Measurements from ENCODE around the gene TMOD2.

Gene TMOD2

GRCh38 chr15:51828621-51829375 is 77.4 kb downstream of the TMOD2 start:
- TF ChIP-seq ZBTB7A (IDR thresholded peaks at IDR 0.05; ENCODE audit: low read depth) (no peak), CREB1 (IDR thresholded peaks at IDR 0.05; ENCODE audit: low read depth) (no peak), TAF1 (IDR thresholded peaks at IDR 0.05; ENCODE audit: low read depth) (no peak), TEAD4 (IDR thresholded peaks at IDR 0.05) (no peak)

GRCh38 chr15:51829376-51830275 is 78.2 kb downstream of the TMOD2 start, which contains the start of gene TMOD3:
Gene TMOD3 (plus strand): TSS chr15:51829653. CDS start chr15:51862885, 33,232 bp downstream.
- 0 out of 2 replicates have a peak, but pooled peaks have one; percentile 21 for TF ChIP-seq REST (IDR thresholded peaks at IDR 0.05; ENCODE audit: low read depth)
- TF ChIP-seq TEAD4 (IDR thresholded peaks at IDR 0.05) = no peak
- peak; percentile 42 for TF ChIP-seq TCF12 (IDR thresholded peaks at IDR 0.05; ENCODE audit: low read depth)
- TF ChIP-seq ZBTB7A (IDR thresholded peaks at IDR 0.05; ENCODE audit: low read depth) = peak; percentile 47; the same call in 1 of the 2 replicates
- 0 out of 2 replicates have a peak, but pooled peaks have one; percentile 7 for TF ChIP-seq USF1 (IDR thresholded peaks at IDR 0.05)
- no peak for TF ChIP-seq NFIC (IDR thresholded peaks at IDR 0.05)
- peak; percentile 78 for TF ChIP-seq TAF1 (IDR thresholded peaks at IDR 0.05; ENCODE audit: low read depth)
- TF ChIP-seq YY1 (IDR thresholded peaks at IDR 0.05; ENCODE audit: low read depth) = peak; percentile 55

- no peak for TF ChIP-seq USF1 (IDR thresholded peaks at IDR 0.05)
- no peak for TF ChIP-seq TCF12 (IDR thresholded peaks at IDR 0.05; ENCODE audit: low read depth)
- TF ChIP-seq RAD21 (IDR thresholded peaks at IDR 0.05; ENCODE audit: low read depth) = no peak
- no peak for TF ChIP-seq EP300 (IDR thresholded peaks at IDR 0.05; ENCODE audit: borderline replicate concordance)
- TF ChIP-seq TEAD4 (IDR thresholded peaks at IDR 0.05) = no peak
- no peak for TF ChIP-seq NFIC (IDR thresholded peaks at IDR 0.05)
- TF ChIP-seq MAX (IDR thresholded peaks at IDR 0.05) = no peak
- TF ChIP-seq EGR1 (IDR thresholded peaks at IDR 0.05) = no peak
- TF ChIP-seq CREB1 (IDR thresholded peaks at IDR 0.05; ENCODE audit: low read depth) = no peak
- TF ChIP-seq YY1 (IDR thresholded peaks at IDR 0.05; ENCODE audit: low read depth) = no peak
- TF ChIP-seq TAF1 (IDR thresholded peaks at IDR 0.05; ENCODE audit: low read depth) = no peak
- TF ChIP-seq CEBPB (IDR thresholded peaks at IDR 0.05) = no peak
- no peak for TF ChIP-seq FOXM1 (IDR thresholded peaks at IDR 0.05; ENCODE audit: borderline replicate concordance, low read depth)
Observed at GRCh38 chr15:51830276-51830806, 78.9 kb downstream of the TMOD2 start.

- TF ChIP-seq REST (IDR thresholded peaks at IDR 0.05; ENCODE audit: low read depth) = no peak
- TF ChIP-seq CREB1 (IDR thresholded peaks at IDR 0.05; ENCODE audit: low read depth) = no peak
- no peak for TF ChIP-seq MAX (IDR thresholded peaks at IDR 0.05)
- no peak for TF ChIP-seq EGR1 (IDR thresholded peaks at IDR 0.05)
- no peak for TF ChIP-seq CEBPB (IDR thresholded peaks at IDR 0.05)
- TF ChIP-seq RAD21 (IDR thresholded peaks at IDR 0.05; ENCODE audit: low read depth) = no peak
- no peak for TF ChIP-seq NFIC (IDR thresholded peaks at IDR 0.05)
- no peak for TF ChIP-seq YY1 (IDR thresholded peaks at IDR 0.05; ENCODE audit: low read depth)
- no peak for TF ChIP-seq TCF12 (IDR thresholded peaks at IDR 0.05; ENCODE audit: low read depth)
Observed at GRCh38 chr15:51833772-51834171, 82.4 kb downstream of the TMOD2 start.

GRCh38 chr15:51837792-51838251 is 86.4 kb downstream of the TMOD2 start:
- TF ChIP-seq MAX (IDR thresholded peaks at IDR 0.05) = no peak
- TF ChIP-seq NFIC (IDR thresholded peaks at IDR 0.05) = no peak

Measured in Ishikawa (cell line).